Activated T-helper 1 cell treated with anti-CD3 and anti-CD28 coated beads, Interleukin-2, amount 50 U/mL, for 16 hours (primary cell): ENCODE results near the gene XKR7.

Experiments used
- DNase-seq, 2 donors: peaks; one replicate each; pipeline ENCODE4 v3.0.0-alpha.2; 2020; ENCODE audit warnings: low read depth in 1 of 2, low spot score in 1 of 2

XKR7 gene

DNA sequence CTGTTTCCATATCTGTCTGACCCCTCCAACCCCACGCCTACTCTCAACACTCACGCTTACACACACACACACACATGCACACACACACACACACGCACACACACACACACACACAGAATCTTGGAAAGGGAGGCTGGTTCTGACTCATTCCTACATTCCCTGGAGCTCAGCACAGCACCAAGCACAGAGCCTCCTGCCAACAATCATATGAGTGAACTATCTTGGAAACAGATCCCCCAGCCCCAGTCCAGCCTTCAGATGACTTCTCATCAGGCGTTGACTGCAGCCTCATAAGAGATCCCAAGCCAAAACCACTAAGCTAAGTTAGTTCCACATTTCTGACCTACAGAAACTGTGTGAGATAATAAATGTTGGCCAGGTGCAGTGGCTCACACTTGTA lies 70.0 kb downstream of the XKR7 start:
- no peak for DNase-seq

DNA sequence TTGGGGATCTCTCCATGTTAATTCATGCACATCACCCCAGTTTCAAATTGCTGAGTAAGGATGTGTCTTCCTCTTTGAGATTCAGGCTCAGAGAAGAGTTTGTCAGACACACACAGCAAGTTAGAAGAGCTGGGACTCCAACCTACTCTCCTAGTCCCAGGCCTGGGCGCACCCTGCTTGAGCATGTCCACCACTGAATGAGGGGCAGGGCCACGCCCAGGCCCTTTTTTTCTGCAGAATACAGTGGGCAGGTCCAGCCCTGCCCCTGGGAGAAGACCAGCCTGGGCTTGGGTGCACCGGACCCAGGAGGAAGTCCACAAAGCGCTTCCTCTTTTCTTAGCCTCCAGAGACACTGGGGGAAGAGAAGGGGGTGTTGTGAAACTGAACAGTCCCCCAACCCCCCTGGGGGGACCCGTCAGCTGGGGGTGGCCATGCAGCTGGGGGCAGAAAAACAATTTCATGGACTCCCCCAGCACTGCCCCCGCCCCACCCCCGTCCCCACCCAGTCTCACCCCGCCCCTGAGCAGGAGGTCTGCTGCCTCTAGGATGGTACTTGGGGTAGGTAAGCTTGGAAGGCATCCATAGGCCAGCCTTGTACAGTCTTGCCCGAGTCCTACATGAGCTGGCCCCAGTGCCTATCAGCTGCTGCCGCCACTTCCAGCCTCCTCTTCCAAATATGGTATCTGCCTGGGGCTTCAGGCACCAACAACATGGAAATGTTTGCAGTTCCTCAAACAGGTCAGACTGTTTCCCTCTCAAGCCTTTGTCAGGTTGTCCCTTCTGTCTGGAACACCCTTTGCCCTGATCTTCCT lies 72.4 kb downstream of the XKR7 start:
- no peak for DNase-seq

DNA sequence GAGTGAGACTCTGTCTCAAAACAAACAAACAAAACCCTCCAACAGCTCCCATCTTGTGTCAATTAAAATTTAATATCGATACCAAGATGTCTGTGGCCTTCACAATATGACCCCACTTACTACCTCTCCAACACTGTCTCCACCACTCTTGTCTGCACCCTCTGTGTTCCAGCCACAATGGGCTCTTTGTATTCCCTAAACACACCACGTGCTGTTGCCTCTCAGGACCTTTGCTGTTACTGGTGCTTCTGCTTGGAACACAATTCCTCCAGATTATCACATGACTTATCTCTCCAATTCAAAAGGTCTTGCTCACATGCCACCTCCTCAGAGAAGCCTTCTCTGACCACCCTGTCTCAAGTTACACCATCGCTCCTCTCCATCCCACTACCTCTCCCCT lies 78.0 kb downstream of the XKR7 start:
- no peak for DNase-seq

DNA sequence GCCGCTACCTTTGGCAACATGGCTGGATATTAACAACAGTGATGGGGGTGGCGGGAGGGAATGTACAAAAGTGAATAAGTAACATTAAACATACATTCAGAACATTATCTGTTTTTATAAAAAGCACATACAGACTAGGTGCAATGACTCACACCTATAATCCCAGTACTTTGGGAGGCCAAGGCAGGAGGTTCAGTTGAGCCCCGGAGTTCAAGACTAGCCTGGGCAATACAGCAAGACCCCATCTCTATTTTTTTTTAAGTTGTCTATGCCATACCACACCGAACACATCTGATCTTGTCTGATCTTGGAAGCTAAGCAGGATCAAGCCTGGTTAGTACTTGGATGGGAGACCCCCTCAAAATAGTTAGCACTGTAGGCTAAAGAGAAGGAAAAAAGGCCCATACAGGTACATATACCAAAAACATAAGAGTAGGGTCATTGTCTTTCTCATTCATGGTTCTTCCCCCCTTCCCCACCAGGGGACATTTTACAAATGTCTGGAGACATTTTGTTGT lies 82.4 kb downstream of the XKR7 start:
- no peak for DNase-seq

DNA sequence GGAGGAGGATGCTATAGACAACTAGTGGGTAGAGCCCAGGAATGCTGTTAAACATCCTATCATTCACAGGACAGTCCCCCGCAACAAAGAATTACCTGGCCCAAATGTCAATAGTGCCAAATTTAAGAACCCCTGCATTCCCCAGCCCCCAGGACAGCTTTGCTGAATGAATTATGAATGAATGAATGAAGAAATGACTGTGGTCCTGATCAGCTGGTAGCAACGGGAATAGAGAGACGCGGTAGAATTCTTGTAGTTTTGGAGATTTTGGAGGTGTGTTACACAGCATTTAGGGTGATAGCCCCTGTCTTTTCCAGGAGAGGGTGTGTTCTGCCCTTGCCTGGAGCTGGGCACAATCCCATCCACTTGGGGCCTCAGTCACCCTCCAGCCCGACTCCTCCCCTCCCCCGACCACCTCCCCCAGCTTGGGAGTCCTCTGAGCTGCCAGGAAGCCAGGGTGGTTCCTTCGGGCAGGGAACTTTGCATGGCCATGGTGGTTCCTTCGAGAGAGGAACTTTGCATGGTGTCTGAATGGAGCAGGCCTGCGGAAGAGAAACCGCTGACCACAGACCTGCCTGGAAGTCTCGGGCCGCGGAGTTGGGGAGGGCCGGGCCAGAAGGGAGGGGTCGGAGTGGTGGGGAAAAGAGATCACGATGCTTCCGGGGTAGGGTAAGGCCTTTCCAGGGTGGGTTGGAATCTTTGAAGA lies 83.1 kb downstream of the XKR7 start:
- DNase-seq: no peak

DNA sequence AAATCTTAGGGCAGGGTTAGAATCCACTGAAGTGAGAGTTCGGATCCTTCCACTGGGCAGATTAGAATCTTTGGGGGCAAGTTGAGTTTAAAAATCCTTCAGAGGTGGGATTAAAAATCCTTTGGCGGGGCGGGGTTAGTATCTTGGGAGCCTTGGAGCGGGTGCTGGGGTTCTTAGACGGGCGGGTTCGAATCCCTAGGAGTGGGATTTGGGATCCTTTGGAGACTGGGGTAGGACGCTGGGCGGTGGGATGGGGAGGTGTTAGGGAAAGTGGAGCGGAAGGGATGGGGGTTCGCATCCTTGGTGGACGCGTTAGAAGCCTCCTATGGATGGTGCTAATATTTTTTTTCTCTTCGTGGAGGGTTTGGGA lies 83.8 kb downstream of the XKR7 start:
- no peak for DNase-seq

DNA sequence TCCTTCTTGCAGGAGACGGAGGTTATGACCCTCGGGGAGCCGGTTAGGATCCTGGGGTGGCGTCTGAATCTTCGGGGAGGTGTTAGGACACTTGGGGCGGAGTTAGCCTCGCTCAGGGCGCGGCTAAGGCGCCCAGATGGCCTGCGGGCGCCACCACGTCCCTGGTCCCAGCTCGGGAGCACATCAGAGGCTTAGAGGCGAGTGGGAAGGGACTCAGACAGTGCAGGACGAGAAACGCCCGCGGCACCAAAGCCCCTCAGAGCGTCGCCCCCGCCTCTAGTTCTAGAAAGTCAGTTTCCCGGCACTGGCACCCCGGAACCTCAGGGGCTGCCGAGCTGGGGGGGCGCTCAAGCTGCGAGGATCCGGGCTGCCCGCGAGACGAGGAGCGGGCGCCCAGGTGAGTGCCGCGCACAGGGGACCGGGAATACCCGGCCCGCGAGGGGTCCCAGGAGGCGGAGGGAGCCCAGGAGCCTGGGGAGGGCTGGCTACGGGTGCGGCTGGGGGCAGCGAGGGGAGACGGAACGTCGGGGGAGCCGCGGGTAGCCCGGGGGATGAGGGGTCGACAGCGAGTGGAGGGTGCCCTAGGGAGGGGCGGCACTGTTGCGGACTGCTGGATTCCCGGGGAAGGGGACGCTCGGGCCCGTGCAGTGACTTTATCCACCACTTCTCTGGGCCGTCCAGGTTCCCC lies 84.3 kb downstream of the XKR7 start, which contains the start of gene HCK:
Gene HCK (plus strand): TSS at position 153 of the 688 bp plus-strand sequence.
- DNase-seq: no peak

DNA sequence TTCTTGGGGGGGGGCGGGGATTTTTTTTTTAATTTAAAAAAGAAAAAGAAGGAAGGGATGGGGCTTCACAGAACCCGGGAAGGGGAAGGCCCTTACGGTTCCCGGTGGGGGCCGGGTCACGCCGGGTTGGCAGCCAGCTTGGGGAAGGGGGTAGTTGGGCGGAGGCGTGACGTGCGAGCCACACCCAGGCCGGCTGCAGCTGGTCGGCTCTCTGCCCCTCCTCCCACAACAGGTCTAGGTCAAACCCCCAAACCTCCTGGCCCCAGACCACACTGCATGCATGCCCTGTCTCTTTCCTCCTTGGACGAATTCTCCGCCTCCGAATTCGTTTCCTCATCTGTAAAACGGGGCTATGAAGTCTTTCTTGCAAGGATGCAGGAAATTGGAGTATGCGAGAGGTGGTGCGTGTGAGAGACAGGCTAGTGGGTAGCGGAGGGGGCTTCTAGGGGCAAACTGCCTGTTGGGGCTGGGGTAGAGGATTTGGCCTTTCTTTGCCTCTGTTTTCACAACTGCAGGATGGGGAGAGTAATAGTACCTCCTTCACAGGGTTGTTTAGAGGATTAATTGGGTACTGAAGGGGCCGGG lies 84.9 kb downstream of the XKR7 start:
- no peak for DNase-seq
